GM12872 (cell line): ENCODE results near the gene ZNF598.

ENCODE experiments used
- TF ChIP-seq, protein P1 (sequence below): IDR thresholded peaks from 3 replicates; pipeline ENCODE4 v1.5.1; 2011; ENCODE audit warnings: low read depth, mild to moderate bottlenecking, low read length, moderate library complexity; ENCODE audit not compliant: insufficient read depth

The ZNF598 gene

DNA sequence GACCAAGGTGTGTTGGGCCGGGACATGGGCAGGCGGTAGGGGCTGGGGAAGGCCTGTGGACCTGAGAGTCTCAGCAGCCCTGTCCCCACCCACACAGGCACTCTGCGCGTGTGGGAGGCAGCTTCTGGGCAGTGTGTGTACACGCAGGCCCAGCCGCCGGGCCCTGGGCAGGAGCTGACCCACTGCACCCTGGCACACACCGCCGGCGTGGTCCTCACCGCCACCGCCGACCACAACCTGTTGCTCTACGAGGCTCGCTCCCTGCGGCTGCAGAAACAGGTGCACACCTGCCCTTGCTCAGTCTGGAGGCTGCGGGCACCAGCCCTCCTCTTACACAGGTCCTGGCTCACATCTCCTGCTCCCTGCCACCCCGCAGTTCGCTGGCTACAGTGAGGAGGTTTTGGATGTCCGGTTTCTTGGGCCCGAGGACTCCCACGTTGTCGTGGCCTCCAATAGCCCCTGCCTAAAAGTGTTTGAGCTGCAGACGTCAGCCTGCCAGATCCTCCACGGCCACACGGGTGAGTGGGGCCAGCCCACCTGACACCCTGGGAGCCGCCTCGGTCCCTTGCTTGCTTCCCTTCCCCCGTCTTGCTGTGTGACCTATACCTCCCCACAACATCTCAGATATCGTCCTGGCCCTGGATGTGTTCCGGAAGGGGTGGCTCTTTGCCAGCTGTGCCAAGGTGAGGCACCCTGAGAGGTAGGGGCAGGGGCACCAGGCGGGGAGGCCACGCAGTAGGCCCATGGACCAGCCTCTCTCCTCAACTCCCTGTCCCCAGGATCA is 34.0 kb downstream of the ZNF598 start:
- TF ChIP-seq, protein P1, sequence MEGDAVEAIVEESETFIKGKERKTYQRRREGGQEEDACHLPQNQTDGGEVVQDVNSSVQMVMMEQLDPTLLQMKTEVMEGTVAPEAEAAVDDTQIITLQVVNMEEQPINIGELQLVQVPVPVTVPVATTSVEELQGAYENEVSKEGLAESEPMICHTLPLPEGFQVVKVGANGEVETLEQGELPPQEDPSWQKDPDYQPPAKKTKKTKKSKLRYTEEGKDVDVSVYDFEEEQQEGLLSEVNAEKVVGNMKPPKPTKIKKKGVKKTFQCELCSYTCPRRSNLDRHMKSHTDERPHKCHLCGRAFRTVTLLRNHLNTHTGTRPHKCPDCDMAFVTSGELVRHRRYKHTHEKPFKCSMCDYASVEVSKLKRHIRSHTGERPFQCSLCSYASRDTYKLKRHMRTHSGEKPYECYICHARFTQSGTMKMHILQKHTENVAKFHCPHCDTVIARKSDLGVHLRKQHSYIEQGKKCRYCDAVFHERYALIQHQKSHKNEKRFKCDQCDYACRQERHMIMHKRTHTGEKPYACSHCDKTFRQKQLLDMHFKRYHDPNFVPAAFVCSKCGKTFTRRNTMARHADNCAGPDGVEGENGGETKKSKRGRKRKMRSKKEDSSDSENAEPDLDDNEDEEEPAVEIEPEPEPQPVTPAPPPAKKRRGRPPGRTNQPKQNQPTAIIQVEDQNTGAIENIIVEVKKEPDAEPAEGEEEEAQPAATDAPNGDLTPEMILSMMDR, result no peak

DNA sequence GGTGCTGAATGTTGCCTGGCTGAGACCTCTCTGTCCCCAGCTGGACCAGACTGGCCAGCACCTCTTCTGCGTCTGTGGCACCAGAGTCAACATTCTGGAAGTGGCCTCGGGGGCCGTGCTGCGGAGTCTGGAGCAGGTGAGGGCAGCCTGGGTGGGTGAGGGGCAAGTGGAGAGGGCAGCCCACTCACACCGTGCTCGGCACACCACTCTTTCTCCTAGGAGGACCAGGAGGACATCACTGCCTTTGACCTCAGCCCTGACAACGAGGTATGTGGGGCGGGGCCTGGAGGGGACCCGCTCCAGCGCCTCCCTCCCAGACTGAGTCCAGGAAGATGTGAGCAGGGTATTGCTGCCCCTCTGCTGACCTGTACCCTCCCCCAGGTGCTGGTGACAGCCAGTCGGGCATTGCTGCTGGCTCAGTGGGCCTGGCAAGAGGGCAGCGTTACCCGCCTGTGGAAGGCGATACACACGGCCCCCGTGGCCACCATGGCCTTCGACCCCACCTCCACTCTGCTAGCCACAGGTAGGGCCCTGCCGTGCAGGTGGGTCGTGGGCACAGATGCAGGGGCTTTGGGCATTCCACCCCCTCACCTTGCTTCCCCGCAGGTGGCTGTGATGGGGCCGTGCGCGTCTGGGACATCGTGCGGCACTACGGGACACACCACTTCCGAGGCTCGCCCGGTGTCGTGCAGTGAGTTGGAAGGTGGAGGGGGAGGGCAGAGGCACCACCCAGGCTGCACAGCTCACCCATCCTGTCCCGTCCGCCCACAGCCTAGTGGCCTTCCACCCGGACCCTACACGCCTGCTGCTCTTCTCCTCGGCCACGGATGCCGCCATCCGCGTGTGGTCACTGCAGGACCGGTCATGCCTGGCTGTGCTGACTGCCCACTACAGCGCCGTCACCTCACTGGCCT is 35.2 kb downstream of the ZNF598 start:
- TF ChIP-seq, protein P1, result no peak

DNA sequence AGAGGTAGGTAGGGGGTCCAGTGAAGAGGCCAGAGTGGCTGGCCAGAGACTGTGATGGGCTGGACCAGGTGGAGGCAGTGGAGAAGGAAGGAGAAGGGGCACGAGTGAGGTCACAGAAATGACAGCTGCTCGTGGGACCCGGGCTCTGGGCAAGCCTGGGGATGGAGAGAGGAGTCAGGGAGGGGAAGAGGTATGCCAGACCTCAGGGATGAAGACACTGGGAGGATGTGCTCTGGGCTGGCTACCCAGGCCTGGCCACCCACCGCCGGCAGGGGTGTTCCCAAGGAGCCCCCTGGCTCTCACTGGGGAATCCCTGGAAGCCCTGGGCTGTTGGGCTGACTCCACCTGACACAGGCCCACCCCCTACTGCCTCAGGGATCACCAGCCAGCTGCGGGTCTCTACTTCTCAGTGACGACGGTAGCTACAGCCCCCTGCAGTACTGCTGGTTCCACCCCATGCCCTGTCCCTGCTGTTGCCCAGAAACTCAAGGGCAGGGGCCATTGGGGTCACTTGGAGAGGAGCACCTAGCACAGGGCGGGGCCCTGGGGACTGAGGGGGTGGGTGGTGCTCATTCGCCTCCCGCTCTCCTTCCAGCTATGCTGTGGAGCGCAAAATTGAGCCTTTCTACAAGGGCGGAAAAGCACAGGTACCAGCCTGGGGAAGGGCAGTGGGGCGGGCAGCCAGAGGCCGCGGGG is 36.0 kb downstream of the ZNF598 start:
- TF ChIP-seq, protein P1, result no peak

DNA sequence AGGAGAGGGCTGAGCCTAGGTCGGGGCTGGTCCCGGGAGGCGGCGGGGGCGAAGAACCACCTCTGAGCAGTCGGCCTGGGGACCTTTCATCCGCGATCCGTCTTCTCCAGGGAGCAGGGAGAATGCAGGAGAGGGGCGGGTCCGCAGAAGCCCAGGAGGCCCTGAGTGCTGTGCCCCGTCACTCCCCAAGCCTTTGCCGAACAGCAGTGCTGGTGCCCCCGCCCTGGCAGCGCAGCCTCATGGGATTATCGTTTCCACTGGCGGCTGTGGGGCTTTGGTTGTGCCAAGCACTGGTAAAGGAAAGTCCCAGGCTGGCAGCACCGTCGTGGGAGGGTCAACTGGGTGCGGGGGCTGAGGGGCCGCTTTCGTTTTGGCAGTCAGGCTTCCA is 37.1 kb downstream of the ZNF598 start:
- TF ChIP-seq, protein P1, result no peak

DNA sequence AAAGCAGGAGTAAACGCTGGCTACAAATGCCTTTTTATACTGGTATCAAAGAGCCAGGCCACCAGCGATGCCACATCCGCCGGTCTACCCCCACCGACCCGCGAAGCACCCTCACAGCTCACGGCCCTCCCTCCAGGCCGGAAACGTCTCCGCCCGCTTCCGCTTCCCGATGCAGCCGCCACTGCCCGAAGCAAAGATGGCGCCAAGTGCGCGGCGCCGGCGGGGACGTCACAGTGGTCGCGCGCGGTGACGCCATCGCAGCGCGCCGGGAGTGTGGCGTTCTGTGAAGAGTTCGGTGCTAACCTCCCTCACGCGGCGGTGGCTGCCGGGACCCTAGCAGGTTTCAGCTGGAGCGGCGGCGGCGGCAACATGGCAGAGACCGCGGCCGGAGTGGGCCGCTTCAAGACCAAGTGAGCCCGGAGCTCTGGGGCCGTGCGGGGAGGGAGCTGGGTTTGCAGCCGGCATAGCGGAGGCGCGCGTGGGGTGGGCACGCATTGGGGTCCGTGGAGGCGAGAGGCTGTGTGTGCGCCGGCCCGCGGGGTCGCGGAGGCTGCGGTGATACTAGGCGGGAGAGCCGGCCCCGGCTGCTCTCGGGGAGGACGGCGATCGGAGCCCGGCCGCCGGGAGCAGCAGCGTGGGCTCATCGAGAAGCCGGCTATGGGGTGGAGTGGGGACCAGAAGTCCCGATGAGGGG is 37.7 kb downstream of the ZNF598 start, which contains the start of gene TBL3:
Gene TBL3, plus strand, starts transcription at position 258 of the 694 bp plus-strand sequence. Its CDS starts 112 bp downstream, at position 370.
- TF ChIP-seq, protein P1, result no peak

DNA sequence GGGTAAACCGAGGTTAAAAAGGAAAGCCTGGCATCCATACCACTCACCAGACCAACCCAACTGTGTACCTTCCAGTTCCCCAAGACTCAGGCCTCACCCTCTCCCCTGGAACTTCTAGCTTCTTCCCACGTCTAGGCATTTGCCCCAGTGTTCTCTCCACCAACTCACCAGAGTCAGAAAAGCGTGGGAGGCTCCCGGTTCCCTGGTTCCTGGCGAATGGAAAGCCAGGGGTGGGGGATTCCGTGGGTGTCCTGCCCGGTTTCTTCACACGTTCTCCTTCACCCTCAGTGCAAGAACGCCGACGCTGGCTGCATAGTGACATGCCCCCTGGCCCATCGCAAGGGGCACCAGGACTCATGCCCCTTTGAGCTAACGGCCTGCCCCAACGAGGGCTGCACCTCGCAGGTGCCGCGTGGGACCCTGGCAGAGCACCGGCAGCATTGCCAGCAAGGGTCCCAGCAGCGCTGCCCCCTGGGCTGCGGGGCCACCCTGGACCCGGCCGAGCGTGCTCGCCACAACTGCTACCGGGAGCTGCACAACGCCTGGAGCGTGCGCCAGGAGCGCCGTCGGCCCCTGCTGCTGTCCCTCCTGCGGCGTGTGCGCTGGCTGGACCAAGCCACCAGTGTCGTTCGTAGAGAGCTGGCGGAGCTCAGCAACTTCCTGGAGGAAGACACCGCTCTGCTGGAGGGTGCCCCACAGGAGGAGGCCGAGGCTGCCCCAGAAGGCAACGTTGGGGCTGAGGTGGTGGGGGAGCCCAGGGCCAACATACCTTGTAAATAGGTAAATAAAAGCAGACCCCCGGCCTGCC is 41.3 kb downstream of the ZNF598 start:
- TF ChIP-seq, protein P1, result no peak
